CD4-positive, alpha-beta T cell treated with Interleukin-4 for 4 hours (primary cell): Measurements from ENCODE around the gene HAGH.
"Not testable (repeated sequence)": the region's sequence is repeated elsewhere in the genome, so short reads cannot be mapped to it uniquely, and the experiment has no call there.

Experiments
- DNase-seq: peaks from one replicate; pipeline ENCODE4 v3.0.0-alpha.2; 2020

Gene HAGH

GRCh38 chr16:1810106-1810505 lies 16.5 kb downstream of the HAGH start:
- no peak for DNase-seq

GRCh38 chr16:1809281-1809801 lies 17.3 kb downstream of the HAGH start:
- DNase-seq, result no peak

GRCh38 chr16:1808691-1809090 lies 17.9 kb downstream of the HAGH start:
- no peak for DNase-seq

- DNase-seq, result no peak
Measured at GRCh38 chr16:1807626-1808025, 19.0 kb downstream of the HAGH start.

GRCh38 chr16:1800701-1801100 lies 25.9 kb downstream of the HAGH start:
- DNase-seq, result no peak

GRCh38 chr16:1799263-1799662 lies 27.4 kb downstream of the HAGH start:
- not testable (repeated sequence) for DNase-seq

GRCh38 chr16:1794908-1795666 lies 31.5 kb downstream of the HAGH start:
- no peak for DNase-seq

- DNase-seq, result no peak
Measured at GRCh38 chr16:1794221-1794871, 32.3 kb downstream of the HAGH start.

GRCh38 chr16:1793578-1794220 lies 32.9 kb downstream of the HAGH start, which contains the start of gene IGFALS:
Gene IGFALS (minus strand): TSS chr16:1793705. CDS start chr16:1793652, 53 bp downstream.
- no peak for DNase-seq

GRCh38 chr16:1792836-1793577 lies 33.6 kb downstream of the HAGH start:
- no peak for DNase-seq

GRCh38 chr16:1791943-1792812 lies 34.4 kb downstream of the HAGH start:
- DNase-seq, result no peak

- DNase-seq, result no peak
Measured at GRCh38 chr16:1791256-1791942, 35.2 kb downstream of the HAGH start.

GRCh38 chr16:1790611-1791255 lies 35.9 kb downstream of the HAGH start:
- no peak for DNase-seq

GRCh38 chr16:1790261-1790610 lies 36.4 kb downstream of the HAGH start:
- DNase-seq, result no peak

- no peak for DNase-seq
Measured at GRCh38 chr16:1789643-1790045, 37.0 kb downstream of the HAGH start.

- no peak for DNase-seq
Measured at GRCh38 chr16:1788708-1789100, 37.9 kb downstream of the HAGH start.

GRCh38 chr16:1788095-1788707 lies 38.4 kb downstream of the HAGH start:
- no peak for DNase-seq

GRCh38 chr16:1787322-1788094 lies 39.1 kb downstream of the HAGH start:
- no peak for DNase-seq

GRCh38 chr16:1787056-1787321 lies 39.6 kb downstream of the HAGH start:
- no peak for DNase-seq
